NCI-H1436 treated with DMSO at 0.1 percent for 48 hours (cell line): ENCODE data around the gene AGPAT4.
"Not testable (repeated sequence)": the region's sequence is repeated elsewhere in the genome, so short reads cannot be mapped to it uniquely, and the experiment has no call there.

Experiments used
- DNase-seq: peaks from one replicate; lab custom pipeline; 2025; lab: John Stamatoyannopoulos, UW

The AGPAT4 gene

DNA sequence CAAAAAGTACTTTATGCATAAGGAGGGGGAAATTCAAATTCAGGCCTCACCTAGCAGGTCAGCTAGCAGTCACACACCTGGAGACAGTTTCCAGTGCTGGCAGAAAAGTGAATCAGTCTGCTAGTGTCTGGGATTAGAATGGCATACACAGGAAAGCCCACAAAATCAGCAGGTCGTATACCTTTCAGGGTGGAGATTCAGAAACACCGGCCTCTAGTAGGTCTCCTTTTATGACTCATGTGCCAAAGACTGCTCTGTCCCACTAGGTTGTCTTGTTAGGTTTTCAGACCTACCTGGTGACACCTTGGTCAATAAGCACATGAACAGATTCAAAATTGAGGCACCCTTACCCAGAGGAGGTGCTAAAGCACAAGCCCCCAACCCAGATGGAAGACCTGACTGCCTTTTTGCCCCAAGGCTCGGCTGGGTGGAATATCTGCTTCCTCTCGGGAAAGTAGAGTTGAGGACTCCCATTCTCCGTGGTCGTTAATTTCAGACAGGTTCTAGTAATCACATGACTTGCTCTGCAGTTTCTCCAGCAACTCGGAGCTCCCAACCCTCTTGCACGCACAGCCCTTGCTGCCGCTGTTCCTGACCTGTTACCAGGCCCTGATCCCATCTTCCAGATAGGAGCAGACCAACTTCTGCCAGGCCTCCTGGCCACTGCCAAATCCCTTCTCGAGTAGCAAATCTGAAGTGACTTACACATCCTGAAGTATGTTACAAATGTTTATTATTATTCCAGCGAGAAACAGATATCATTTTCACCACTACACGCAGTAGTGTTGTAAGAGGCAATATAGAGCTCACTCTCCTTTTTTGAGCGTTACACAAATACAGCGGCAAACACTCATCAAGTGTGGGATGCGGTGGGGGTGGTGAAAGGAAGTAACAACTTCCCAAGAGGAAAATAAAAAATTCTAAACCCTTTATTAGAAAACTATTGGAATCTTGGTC, 46.6 kb downstream of the AGPAT4 start:
- no peak for DNase-seq

DNA sequence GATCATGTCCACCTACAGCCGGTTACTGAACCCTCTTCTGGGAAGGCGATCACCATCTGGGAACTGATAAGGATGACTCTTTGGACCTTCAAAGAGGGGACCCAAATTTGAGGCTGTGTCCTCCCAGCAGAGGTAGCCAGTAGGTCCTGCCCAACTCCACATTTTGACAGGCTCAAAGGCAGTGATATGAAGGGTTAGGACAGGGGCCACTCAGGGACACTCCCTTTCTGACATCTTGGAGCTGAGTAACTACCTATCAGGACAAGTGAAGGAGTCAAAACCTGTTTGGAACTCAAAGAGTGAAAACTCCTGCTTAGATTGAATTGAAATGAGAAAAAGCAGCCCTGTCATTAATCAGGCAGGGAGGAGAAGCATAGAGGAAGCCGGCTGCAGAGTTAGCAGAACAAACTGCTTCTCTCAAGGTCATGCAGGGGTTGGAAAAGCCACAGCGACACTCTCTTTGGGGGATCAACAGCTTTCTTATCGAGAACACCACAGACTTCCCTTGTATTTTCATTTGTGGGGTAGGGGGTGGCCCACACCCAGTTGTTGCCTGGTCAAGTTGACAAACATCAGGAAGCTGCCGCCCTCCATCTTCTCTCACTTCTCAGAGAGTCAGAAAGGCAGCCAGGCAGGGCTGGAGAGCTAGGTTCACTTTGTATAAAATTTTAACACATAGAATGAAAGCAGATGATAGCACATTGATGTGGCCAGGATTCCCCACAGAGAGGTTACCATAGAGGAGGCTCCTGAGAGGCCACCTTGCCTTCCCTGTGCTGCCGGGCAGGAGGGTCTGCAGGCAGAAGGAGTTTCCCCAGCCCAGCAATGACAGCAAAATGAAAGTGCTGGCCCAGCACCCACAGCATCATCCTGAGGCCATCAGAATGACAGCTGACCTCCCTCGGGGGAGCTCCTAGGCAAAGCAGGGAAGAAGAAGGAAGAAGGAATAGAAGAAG, 47.6 kb downstream of the AGPAT4 start:
- no peak for DNase-seq

DNA sequence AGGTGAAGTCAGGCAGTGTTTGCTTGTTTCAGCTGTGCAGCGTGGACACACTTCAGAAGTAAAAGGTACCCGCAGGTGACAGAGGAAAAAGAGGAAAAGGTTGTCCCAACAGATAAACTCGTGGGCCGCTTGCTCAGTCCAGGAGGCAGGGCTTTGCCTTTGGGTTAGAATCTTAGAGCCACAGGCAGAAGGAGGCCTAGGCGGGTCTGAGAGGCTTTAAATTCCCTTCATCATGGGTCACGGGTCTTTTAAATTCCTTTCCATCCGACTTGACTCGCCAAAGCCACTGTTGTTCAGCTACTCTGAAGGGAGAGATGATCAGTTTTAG, 48.2 kb downstream of the AGPAT4 start:
- no peak for DNase-seq

DNA sequence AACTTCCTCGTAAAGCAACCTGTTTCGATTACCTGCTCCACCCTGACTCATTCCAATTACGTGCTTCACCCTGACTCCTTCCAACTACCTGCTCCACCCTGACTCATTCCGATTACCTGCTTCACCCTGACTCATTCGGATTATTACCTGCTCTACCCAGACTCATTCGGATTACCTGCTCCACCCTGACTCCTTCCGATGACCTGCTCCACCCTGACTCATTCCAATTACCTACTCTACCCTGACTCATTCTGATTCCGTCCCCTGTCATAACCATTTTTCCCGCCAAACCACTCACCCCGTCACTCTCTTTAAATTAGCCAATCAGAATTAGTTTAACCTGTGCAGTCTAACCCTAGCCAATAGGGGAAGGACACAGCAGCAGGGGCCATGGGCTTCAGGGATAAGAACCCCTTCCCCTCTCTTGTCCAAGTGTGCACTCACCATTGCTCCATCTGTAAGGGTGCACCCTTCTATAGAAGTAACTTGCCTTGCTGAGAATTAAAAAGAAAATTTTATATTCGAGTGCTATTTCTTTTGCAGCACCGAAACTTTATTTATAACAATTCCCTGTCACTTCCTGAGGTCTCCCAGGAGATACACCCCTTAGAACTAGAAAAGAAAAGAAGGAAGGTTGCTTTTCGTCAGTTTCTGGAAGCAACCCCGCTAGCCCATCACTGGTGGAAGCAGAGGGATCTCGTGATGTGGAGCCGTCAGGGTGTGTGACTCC, 48.7 kb downstream of the AGPAT4 start:
- not testable (repeated sequence) for DNase-seq

DNA sequence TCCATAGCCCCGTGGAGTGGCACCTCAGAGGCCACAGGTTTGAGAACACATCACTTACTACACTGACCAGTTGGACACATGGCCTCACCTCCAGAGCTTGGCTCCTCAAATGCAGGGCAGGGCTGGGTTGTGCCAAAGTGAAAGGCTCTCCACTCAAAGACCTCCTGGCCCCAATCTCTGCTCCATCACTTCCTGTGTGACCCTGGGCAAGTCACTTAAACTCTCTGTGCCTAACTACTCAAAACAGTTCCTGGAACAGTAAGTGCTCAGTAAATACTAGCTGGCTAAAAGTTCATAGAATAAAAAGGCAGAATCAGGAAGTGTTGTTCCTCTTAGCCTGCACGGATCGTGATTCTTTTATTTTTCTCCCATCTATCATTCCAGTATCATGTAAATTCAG, 50.2 kb downstream of the AGPAT4 start:
- DNase-seq: no peak

DNA sequence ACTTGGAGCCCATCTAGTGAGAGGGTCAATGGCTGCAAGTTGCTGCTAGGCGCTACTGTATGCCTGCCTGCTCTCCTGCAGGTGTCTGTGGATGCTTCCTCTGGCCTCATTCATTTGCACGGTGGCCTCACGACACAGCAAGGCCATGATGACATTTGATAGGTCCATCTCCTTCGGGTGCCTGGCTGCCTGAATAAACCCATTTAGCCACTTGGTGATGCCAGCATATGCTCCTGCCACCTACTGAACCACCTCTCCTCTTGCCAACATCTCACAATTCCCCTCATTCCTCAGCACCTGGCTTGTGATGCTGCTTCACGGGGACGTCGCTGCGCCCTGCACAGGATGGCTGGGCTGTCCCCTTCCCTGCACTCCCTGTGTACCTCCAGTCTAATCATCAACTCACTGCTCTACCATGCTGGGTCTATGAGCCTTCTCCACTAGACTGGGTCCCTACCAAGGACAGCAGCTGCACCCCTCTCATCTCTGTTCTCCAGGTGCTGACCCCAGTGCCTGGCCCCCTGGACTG, 51.1 kb downstream of the AGPAT4 start:
- DNase-seq: no peak

DNA sequence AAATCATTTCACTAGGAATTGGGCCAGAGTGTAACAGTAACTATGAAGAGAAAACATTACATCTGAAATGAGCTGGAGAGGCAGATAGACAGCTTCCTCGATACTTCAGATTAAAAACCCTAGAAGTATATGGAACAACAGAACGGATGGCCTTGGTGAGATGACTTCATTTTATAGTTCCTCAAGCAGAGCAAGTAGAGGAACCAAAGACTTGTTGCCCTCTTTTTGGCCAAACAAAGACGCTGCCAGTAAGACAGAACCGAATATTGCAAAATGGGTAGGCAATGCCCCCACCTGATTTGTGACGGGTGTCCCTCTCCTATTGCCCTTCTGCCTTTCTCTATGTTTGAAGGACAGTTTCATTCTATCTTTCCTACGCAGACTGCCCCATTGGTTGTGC, 53.5 kb downstream of the AGPAT4 start:
- DNase-seq: no peak

DNA sequence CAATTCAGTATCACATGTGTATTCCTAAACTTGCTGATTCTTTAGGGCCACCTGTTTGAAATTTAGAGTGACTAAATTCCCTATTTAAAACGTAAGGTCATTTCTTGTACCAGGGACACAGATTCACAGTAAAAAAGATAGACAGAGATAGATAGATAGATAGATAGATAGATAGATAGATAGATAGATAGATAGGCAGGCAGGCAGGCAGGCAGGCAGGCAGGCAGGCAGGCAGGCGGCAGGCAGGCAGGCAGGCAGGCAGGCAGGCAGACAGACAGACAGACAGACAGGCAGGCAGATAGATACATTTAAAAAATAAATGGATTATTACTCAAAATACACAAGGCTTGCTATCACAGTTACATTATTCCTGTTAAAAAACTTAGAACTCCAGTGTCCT, 54.2 kb downstream of the AGPAT4 start:
- no peak for DNase-seq

DNA sequence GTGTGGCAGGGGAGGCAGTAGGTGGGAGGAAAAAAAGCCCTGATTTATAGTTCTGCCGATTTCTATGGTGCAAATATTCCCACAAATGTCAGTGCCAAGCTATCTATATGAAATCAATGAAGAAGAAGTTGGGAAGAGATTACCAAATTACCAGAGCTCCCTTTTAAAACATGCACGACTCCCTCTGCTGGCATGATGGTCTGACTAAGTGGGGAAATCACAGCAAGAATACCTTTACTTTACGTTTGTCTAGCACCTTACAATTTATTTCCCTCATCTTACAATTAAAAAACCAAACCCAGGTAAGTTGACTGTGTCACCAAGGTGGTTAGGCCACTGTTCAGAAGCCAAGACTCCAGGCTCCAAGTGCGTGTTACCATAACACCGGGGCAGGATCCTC, 55.6 kb downstream of the AGPAT4 start:
- DNase-seq: no peak

DNA sequence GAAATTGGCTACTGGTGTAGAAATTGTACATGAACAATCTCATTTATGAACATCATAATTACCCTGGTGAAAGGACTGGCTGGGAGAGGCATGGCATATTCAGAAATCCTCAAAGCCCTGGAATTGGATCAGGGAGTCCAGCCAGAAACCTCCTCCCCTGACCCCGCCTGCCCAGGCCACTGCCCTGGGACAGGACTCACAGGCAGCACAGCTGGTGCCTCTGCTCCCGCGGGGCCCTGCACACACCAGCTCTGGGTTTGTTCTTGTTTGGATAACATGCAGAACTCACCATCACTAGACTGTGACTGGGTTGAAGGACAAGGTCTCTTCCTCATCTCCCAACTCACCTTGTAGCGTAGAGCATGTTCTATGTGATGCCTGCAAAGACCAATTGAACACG, 56.2 kb downstream of the AGPAT4 start:
- no peak for DNase-seq

DNA sequence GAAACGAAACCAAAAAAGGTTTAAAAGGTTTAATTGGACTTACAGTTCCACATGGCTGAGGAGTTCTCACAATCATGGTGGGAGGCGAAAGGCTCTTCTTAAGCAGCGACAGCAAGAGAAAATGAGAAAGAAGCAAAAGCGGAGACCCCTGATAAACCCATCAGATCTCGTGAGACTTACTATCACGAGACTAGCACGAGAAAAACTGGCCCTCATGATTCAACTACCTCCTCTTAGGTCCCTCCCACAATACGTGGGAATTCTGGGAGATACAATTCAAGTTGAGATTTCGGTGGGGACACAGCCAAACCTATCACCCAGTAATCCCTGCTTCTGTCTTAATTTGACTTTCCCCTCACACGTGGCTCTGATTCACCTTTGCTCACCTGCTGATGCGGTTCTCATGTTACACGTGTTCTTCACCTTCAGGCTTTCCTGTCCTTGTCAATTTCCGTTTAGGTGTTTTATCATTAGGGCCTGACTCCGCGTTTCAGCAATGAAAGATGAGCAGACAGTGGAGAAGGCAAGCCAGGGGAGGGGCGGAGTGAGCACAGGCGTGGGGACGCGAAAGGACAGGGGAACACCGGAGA, 57.1 kb downstream of the AGPAT4 start:
- no peak for DNase-seq

DNA sequence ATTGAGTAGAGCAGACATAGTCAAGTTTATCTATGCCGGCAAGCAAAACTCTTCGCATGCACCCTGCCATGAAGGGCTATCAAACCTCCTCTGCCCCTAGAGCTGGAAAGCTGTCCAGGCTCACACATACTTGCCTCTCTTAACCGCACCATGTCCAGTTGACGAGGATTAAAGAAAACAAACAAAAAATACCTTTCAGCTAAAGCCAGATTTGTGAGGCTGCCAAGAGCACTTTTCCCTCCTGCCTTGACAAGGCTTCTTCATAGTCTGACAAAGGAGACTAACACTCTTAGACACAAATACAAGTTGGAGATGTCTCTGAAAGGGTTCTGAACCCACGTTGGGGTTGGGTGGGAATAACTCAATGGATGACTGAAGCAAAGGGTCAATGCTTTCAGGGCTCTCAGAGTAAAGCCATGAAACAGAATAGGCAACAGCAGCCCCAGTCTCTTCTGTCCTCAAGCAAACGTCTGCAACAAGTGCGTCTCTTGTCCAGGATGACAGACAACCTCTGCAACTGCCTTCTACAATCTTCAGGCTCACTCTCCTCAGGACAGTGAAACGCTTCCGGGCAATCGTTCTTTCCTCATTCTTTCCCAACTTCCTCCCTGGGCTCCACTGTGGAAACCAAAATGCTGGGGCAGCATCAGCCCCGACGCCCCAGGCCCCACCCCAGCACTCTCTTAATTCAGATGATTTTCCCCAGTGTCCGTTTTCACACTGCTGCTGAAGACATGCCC, 57.8 kb downstream of the AGPAT4 start:
- DNase-seq: no peak

DNA sequence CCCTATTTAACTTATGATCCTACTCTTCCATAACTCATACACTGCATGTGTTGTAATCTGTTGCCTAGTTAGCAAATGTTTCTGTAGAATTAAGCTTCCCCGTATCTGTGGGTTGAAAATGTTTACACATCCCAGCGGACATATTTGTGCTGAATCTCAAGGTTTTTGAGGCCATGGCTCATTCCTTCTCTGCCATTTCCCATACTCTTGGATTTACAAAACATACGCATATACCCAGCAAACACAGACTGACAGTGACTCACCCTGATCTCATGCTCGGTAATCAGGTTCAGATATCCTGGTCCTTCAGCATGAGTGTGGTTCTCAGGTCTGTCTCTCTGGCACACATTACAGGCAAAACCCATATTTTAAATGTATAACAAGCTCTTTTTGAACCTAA, 58.7 kb downstream of the AGPAT4 start:
- DNase-seq: no peak

DNA sequence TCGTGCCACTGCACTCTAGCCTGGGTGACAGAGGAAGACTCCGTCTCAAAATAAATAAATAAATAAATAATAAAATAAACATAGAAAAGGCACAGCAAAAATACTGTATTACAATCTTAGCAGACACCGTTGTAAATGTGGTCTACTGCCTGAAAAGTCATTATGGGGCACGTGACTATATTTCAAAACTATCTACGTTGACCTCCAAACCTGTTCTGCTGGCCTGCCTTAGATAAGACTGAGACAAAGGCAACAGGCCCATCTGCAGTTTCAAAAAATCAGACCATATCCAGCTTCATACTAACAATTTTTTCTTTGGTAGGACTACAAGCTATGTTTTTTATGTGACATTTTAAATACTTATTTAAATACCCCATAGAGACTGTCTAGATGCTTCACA, 59.1 kb downstream of the AGPAT4 start:
- no peak for DNase-seq

DNA sequence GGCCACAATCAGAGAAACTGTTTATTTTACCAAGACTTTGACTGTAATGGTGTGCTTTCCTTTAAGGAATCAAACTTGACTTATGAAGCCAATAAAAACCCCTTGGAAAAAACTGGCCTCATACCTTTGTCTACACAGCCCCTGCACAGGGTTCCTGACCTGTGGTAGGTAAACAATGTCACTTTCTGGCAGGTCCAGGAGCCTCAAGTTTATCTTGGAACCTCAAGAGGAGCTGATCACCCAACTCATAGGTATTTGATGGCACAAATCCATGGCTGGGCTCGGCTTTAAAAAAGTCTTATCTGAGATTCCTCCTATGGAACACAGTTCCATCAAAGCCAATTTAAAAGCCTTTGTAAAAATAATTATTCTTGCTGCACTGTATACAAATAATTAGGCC, 61.0 kb downstream of the AGPAT4 start:
- DNase-seq: no peak

DNA sequence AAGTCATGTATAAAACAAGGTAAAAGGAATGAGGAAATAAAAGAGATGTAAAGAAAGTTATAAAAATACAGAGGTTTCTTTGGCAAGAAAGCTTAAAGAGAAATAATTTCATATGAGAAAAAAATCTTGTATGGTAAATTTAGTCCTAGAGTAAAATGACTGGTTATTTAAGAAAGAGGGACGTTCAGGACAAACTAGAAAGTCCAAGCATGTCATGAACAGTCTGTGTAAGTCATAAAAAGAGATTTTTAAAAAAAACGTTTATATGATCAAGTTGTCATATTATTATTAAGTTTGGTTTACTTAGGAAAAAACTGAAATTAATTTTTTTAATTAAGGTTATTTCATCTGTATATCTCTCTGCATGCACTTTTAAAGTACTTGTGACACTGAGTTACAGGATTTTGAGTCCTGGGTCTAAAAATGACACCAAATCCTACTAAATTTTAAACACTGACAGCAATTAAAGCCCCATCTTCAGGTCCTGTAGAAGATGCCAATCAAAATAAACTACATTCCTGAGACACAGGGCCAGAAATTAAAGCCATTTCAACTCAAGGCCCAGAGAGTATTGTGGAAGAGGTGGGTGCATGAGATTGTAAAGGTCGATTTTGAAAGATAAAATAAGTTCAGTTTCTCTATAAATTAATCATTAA, 62.4 kb downstream of the AGPAT4 start:
- no peak for DNase-seq

DNA sequence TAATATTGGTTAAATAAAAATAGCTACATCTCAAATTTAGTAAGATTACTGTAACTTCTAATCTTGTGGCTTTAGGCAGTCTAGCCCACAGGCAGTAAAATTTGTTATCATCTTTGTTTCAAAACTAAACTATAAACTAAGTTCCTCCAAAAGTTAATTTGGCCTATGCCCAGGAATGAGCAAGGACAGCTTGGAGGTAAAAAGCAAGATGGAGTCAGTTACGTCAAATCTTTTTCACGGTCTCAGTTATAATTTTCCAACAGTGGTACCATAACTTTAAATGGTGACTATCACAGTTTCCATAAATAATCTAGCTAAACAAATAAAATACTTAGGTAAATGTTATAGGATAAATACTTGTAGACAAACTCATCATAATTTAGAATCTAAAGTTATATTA, 63.0 kb downstream of the AGPAT4 start:
- DNase-seq: no peak

DNA sequence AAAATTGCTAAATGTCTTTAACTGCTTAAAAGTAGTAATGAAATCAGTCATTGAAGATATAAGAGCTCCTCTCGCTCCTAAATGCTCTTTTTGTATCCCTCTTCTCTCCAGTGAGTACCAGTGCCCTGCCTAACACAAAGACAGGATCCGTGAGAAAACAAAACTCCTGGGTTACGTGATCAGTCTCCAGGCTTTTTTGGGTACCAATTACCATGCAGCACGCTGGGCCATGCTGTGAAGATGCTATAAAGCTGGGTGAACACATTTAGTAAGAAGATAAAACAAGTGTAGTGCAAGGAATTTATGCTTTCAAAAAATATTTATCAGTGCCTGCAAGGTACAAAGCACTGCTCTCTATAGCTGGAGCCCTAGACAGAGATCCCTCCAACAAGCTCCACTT, 66.7 kb downstream of the AGPAT4 start:
- DNase-seq: no peak

DNA sequence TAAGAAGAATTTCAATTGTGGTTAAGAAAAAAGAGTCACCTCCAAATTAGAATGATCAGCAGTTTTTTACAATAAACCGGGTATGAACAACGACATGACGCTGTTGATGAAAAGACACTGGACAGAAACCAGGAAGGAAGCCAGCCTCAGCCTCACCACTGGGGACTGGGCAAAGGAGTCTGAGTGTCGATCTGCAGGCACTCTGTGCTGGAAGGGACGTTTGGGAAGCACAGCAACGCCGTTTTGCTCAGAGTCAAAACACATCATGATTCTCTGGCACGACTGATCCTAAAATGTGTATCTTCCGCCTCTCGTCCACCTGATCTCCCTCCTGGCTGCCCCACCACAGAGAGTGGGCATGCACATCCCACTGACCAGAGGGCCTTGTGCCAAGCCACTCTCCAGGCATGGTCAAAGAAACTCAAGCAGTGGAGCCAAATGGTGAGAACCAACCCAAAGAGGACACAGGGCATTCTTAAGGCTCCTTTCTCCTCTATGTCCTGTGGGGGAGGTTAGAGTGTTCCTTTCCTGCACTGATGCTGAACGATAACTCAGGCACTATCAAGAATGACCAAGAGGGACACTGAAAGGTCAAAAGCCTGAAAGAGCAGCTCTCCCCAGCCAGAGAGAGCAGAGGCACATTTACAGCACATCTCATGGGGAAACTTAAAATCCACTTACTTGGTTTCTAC, 68.8 kb downstream of the AGPAT4 start:
- no peak for DNase-seq
